B cell (primary cell): ENCODE measurements around the gene ATP10A.

Experiments
- EZH2 ChIP-seq: IDR thresholded peaks from 2 replicates; pipeline ENCODE4 v1.6.1; 2012; ENCODE audit warnings: borderline replicate concordance, low read depth, mild to moderate bottlenecking, moderate library complexity, low read length; ENCODE audit not compliant: insufficient read depth, poor library complexity, severe bottlenecking
- TF ChIP-seq, protein P1 (sequence below): fragments of 200-600 bp; IDR thresholded peaks from one replicate; pipeline ENCODE4 v1.8.0; 2022; ENCODE audit warnings: antibody characterized with exemption, mild to moderate bottlenecking

DNA sequence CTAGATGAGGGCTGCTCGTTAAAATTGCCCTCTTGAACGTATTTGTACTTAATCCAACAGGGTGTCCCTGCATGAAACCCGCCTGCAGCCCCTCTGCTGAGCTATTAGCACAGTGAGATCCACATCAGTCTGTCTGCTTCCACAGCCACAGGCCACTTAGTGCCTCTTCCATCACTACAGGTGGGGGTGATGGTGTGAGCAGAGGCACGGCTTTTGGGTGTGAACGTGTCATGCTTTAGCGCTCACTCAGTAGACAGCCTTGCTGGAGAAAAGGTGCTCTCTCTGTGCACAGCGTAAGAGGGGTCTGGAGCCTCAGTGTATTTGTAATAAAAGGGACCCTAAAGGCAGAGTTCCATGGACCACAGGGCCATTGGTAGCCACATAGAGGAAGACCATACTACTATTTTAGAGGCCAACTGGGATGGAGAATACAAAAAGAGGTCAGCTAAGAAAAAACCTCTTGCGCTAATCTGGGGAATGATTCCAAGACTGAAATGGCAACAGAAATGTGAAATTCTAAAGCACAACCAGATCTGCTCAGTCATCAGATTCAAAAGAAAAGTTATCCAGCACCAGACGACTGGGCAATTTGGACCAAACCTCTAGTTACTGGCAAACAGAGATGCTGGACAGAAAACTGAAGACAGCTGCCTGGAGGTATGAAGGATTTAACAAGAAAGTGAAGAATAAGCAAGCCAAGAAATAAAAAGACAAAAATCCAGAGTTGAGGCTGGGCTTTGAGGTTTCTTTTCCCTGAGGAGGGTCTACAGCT is 120.2 kb downstream of the ATP10A start:
- TF ChIP-seq, protein P1, sequence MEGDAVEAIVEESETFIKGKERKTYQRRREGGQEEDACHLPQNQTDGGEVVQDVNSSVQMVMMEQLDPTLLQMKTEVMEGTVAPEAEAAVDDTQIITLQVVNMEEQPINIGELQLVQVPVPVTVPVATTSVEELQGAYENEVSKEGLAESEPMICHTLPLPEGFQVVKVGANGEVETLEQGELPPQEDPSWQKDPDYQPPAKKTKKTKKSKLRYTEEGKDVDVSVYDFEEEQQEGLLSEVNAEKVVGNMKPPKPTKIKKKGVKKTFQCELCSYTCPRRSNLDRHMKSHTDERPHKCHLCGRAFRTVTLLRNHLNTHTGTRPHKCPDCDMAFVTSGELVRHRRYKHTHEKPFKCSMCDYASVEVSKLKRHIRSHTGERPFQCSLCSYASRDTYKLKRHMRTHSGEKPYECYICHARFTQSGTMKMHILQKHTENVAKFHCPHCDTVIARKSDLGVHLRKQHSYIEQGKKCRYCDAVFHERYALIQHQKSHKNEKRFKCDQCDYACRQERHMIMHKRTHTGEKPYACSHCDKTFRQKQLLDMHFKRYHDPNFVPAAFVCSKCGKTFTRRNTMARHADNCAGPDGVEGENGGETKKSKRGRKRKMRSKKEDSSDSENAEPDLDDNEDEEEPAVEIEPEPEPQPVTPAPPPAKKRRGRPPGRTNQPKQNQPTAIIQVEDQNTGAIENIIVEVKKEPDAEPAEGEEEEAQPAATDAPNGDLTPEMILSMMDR, result no peak
- TF ChIP-seq EZH2, result no peak
